HG03342 (cell line): ENCODE data around the gene POSTN.

Experiments used
- ATAC-seq: cut with Tn5 transposase; IDR thresholded peaks from one replicate; pipeline ENCODE4 v1.9.1; 2021; ENCODE audit warnings: mild to moderate bottlenecking, moderate library complexity; ENCODE audit not compliant: unreplicated experiment

Gene POSTN

GRCh38 chr13:37515226-37515625, 83.3 kb downstream of the POSTN start:
- no peak for ATAC-seq
